GM18498 (cell line): Measurements from ENCODE around the gene DYSF.
"Not testable (repeated sequence)": the region's sequence is repeated elsewhere in the genome, so short reads cannot be mapped to it uniquely, and the experiment has no call there.

ENCODE experiments used
- ATAC-seq: cut with Tn5 transposase; IDR thresholded peaks from one replicate; pipeline ENCODE4 v1.9.1; 2021; ENCODE audit warnings: mild to moderate bottlenecking, moderate library complexity; ENCODE audit not compliant: unreplicated experiment

DYSF gene

GRCh38 chr2:71453404-71454220, at the start of gene DYSF:
Gene DYSF (plus strand): TSS chr2:71453561.
- ATAC-seq = no peak

- no peak for ATAC-seq
Measured at GRCh38 chr2:71409611-71410010, 43.8 kb upstream of the DYSF start.

GRCh38 chr2:71410696-71411095, 42.7 kb upstream of the DYSF start:
- ATAC-seq = no peak

GRCh38 chr2:71416866-71417265, 36.5 kb upstream of the DYSF start:
- ATAC-seq = not testable (repeated sequence)

GRCh38 chr2:71417300-71418202, 35.8 kb upstream of the DYSF start:
- no peak for ATAC-seq

GRCh38 chr2:71419145-71419544, 34.2 kb upstream of the DYSF start:
- no peak for ATAC-seq

- ATAC-seq = no peak
Measured at GRCh38 chr2:71419976-71420375, 33.4 kb upstream of the DYSF start.

GRCh38 chr2:71422786-71423185, 30.6 kb upstream of the DYSF start:
- ATAC-seq = no peak

GRCh38 chr2:71423817-71424420, 29.4 kb upstream of the DYSF start:
- ATAC-seq = no peak

GRCh38 chr2:71426721-71427120, 26.6 kb upstream of the DYSF start:
- ATAC-seq = no peak

GRCh38 chr2:71428472-71429383, 24.6 kb upstream of the DYSF start:
- no peak for ATAC-seq

GRCh38 chr2:71445142-71445541, 8.2 kb upstream of the DYSF start:
- ATAC-seq = not testable (repeated sequence)

GRCh38 chr2:71446505-71446904, 6.9 kb upstream of the DYSF start:
- ATAC-seq = no peak

- ATAC-seq = no peak
Measured at GRCh38 chr2:71449343-71449742, 4.0 kb upstream of the DYSF start.

GRCh38 chr2:71451705-71452104, 1.7 kb upstream of the DYSF start:
- ATAC-seq = no peak

- no peak for ATAC-seq
Measured at GRCh38 chr2:71452565-71452964, 796 bp upstream of the DYSF start.

- ATAC-seq = no peak
Measured at GRCh38 chr2:71454221-71455010, 1.1 kb downstream of the DYSF start.

- no peak for ATAC-seq
Measured at GRCh38 chr2:71455011-71455740, 1.8 kb downstream of the DYSF start.
